Smooth muscle cell (in vitro differentiated cells): Measurements from ENCODE around the gene FOXG1. TPM values are rescaled to one million over a fixed set of nuclear protein-coding genes. Genes with fewer than 3 reads are reported as not detected.

Experiments used
- DNase-seq: peaks from one replicate; lab custom pipeline; 2025; ENCODE audit not compliant: unreplicated experiment; lab: John Stamatoyannopoulos, UW
- H2AFZ ChIP-seq: fragments of 200-600 bp; sonication (generic); 2 replicates; pipeline ENCODE4 v1.6.0; 2016; ENCODE audit warnings: antibody characterized with exemption, low read depth, mild to moderate bottlenecking
- H3F3A ChIP-seq: fragments of 200-600 bp; sonication (generic); 2 replicates; pipeline ENCODE4 v1.6.0; 2017; ENCODE audit warnings: antibody characterized with exemption, low read depth
- H3K27ac ChIP-seq: fragments of 200-600 bp; sonication (generic); 2 replicates; pipeline ENCODE4 v1.5.1; 2016; ENCODE audit warnings: low read depth, mild to moderate bottlenecking
- H3K27me3 ChIP-seq: fragments of 200-600 bp; sonication (generic); 2 replicates; pipeline ENCODE4 v1.6.1; 2016; ENCODE audit warnings: low read depth, mild to moderate bottlenecking
- H3K36me3 ChIP-seq: fragments of 200-600 bp; sonication (generic); 2 replicates; pipeline ENCODE4 v1.5.1; 2016; ENCODE audit warnings: low read depth
- H3K4me1 ChIP-seq: fragments of 200-600 bp; sonication (generic); 2 replicates; pipeline ENCODE4 v1.5.1; 2016; ENCODE audit warnings: low read depth
- H3K4me2 ChIP-seq: fragments of 200-600 bp; sonication (generic); 2 replicates; pipeline ENCODE4 v1.6.0; 2016; ENCODE audit warnings: mild to moderate bottlenecking
- H3K4me3 ChIP-seq: fragments of 200-600 bp; sonication (generic); 2 replicates; pipeline ENCODE4 v1.5.1; 2016; ENCODE audit warnings: mild to moderate bottlenecking
- H3K79me2 ChIP-seq: fragments of 200-600 bp; sonication (generic); 2 replicates; pipeline ENCODE4 v1.6.0; 2016; ENCODE audit warnings: low read depth, mild to moderate bottlenecking
- H3K9ac ChIP-seq: fragments of 200-600 bp; sonication (generic); 2 replicates; pipeline ENCODE4 v1.6.0; 2016; ENCODE audit warnings: low read depth
- H3K9me3 ChIP-seq: fragments of 200-600 bp; sonication (generic); replicated peaks from 2 replicates; pipeline ENCODE4 v1.5.1; 2016; ENCODE audit warnings: low read depth
- H4K20me1 ChIP-seq: fragments of 200-600 bp; sonication (generic); 2 replicates; pipeline ENCODE4 v1.6.0; 2016; ENCODE audit warnings: low read depth
- CTCF ChIP-seq: fragments of 200-600 bp; sonication (generic); IDR thresholded peaks from 2 replicates; pipeline ENCODE4 v1.5.1; 2017; ENCODE audit warnings: borderline replicate concordance, mild to moderate bottlenecking, antibody characterized with exemption; ENCODE audit not compliant: insufficient read depth, poor library complexity, severe bottlenecking
- WGBS: methylation state at CpG from one replicate; pipeline ENCODE4 v1.1.7; 2016; ENCODE audit warnings: low lambda C conversion rate; 5-methylcytosine and 5-hydroxymethylcytosine counted together
- polyA plus RNA-seq: library from polyadenylated mRNA; unstranded; fragments of >200 nt; fragmentation: Nextera tagmentation; extraction: Ambion mirVana; gene quantifications from 2 replicates; pipeline ENCODE4 v1.2.1, GENCODE V29; 2016
- total RNA-seq: library from RNA; depleted of rRNA; stranded (reverse); fragments of >200 nt; gene quantifications from 2 replicates; pipeline ENCODE4 v1.2.3, GENCODE V29; 2014

The FOXG1 gene
- total and polyA plus RNA-seq, 2 experiments from 2014 or later = not detected

- 5% methylated on average over 12 of the region's 12 CpGs for WGBS
- H3K27me3 ChIP-seq = peaks cover 95% of the 10 kb centered on the region
- no peaks in the 10 kb centered on the region for H3K36me3 ChIP-seq
- no peak overlapping the region for H3K27ac ChIP-seq
- H3F3A ChIP-seq = no peaks in the 10 kb centered on the region
- peaks cover 23% of the 10 kb centered on the region for H3K4me1 ChIP-seq
- no peaks in the 10 kb centered on the region for H3K9me3 ChIP-seq
- no peak for TF ChIP-seq CTCF
- no peak overlapping the region for H3K4me3 ChIP-seq
- no peak overlapping the region for H2AFZ ChIP-seq
- H3K79me2 ChIP-seq = no peaks in the 10 kb centered on the region
- no peak overlapping the region for H3K9ac ChIP-seq
- no peak for DNase-seq
- H4K20me1 ChIP-seq = no peaks in the 10 kb centered on the region
- peak overlapping the region; percentile 83 for H3K4me2 ChIP-seq
Measured at GRCh38 chr14:28758253-28758884, 8.2 kb upstream of the FOXG1 start.

- Histone ChIP-seq H3K4me3 (peak overlapping the region; percentile 34), H3K9ac (no peak overlapping the region), H3F3A (no peaks in the 10 kb centered on the region), H2AFZ (no peak overlapping the region), H3K9me3 (no peaks in the 10 kb centered on the region), H3K36me3 (no peaks in the 10 kb centered on the region), H3K27ac (no peak overlapping the region), H3K79me2 (no peaks in the 10 kb centered on the region), H3K4me1 (peaks cover 25% of the 10 kb centered on the region), H3K27me3 (peaks cover 98% of the 10 kb centered on the region), H3K4me2 (peak overlapping the region; percentile 83), H4K20me1 (no peaks in the 10 kb centered on the region)
- DNase-seq = no peak
- TF ChIP-seq CTCF = no peak
- 2% methylated on average over 30 of the region's 30 CpGs for WGBS
Measured at GRCh38 chr14:28758885-28759652, 7.5 kb upstream of the FOXG1 start.

- no peak overlapping the region for H3K9ac ChIP-seq
- H2AFZ ChIP-seq = no peak overlapping the region
- peaks cover 27% of the 10 kb centered on the region for H3K4me1 ChIP-seq
- no peak for DNase-seq
- H3K79me2 ChIP-seq = no peaks in the 10 kb centered on the region
- no peaks in the 10 kb centered on the region for H3K36me3 ChIP-seq
- H3K9me3 ChIP-seq = no peaks in the 10 kb centered on the region
- TF ChIP-seq CTCF = no peak
- peak overlapping the region; percentile 83 for H3K4me2 ChIP-seq
- no peaks in the 10 kb centered on the region for H4K20me1 ChIP-seq
- no peaks in the 10 kb centered on the region for H3F3A ChIP-seq
- H3K27me3 ChIP-seq = peaks cover 100% of the 10 kb centered on the region
- 2% methylated on average over 36 of the region's 36 CpGs for WGBS
- H3K4me3 ChIP-seq = peak overlapping the region; percentile 34
- no peak overlapping the region for H3K27ac ChIP-seq
Measured at GRCh38 chr14:28759653-28760313, 6.8 kb upstream of the FOXG1 start.
